ENCODE results near the gene VWDE.
"Not testable (repeated sequence)": the region's sequence is repeated elsewhere in the genome, so short reads cannot be mapped to it uniquely, and the experiment has no call there.

The VWDE gene

DNA sequence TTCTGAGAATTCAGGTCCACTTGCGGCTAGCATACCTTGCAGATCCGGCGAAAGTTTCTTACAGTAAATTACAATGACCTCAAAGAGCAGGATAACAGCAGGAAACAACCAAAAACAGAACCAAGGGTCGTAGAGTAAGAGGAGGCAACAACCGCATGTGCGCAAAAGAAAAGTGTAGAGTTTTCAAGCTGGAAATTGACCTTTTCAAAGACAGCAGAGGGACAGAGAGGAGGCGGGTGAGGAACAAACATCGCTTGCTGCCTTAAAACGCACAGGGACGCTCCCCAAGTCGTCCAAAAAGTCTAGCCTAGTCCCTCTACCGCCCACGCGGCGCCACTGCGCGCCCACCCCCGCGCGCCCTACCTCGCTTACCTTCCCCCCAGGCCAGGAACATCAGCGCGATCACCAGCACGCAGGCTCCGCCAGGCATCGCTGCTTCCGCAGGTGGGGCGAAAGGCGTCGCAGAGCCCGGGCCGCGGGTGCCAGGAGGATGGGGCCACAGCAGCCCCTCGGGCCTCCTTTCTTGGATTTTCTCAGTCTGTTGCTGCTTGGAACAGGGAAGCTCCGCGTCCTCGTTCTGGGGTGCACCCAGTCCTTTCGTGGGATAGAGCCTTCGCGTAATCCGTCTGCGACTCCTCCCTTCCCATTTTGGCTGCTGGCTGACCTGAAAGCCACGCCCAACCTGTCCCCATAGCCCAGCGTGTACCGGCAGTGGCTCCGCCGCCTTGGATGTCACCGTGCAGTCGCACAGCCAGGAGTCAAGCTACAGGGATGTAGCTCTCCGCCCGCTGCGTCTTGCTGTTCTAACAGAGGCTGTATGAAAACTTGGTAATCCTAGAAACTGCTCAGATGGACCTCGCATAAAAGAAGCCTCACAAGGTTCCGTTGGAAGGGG is at the start of gene VWDE:
Gene VWDE, minus strand, starts transcription at position 579 of the 895 bp plus-strand sequence. Its CDS starts 149 bp downstream, at position 430.
- peak; percentile 91 for DNase-seq

DNA sequence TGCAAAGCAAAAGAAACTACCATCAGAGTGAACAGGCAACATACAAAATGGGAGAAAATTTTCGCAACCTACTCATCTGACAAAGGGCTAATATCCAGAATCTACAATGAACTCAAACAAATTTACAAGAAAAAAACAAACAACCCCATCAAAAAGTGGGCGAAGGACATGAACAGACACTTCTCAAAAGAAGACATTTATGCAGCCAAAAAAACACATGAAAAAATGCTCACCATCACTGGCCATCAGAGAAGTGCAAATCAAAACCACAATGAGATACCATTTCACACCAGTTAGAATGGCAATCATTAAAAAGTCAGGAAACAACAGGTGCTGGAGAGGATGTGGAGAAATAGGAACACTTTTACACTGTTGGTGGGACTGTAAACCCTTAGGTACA is 49.5 kb upstream of the VWDE start:
- DNase-seq: not testable (repeated sequence)

DNA sequence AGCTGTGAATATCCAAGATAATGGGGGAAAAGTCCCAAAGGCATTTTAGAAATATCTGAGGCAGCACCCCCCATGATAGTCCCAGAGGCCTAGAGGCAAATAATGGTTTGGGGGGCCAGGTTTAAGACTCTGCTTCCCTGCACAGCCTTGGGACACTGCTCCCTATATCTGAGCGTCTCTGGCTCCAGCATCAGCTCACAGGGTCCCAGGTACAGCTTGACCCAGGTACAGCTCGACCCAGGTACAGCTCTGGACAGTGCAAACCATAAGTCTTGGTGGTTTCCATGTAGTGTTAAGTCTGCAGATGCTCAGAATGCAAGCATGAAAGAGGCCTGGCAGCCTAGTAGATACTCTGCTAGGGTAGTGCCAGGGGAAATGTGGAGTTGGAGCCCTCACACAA is 47.0 kb upstream of the VWDE start:
- DNase-seq: no peak

DNA sequence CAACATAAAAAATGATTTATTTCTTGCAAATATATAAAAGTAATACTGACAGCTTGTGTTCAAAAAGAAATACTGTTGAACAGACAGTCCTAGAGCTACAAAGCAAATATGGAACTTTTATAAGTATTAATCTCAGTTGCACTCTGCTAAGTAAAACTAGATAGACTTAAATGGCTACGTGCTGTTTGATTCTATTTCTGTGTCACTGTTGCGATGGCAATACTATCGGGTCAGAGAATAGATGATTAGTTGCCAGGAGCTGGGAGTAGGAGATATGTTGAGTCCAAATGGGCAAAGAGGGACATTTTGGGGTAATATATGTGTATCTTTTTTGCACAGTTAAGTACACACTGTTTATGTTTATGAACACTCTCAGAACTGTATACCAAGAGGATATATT is 41.1 kb upstream of the VWDE start:
- no peak for DNase-seq

DNA sequence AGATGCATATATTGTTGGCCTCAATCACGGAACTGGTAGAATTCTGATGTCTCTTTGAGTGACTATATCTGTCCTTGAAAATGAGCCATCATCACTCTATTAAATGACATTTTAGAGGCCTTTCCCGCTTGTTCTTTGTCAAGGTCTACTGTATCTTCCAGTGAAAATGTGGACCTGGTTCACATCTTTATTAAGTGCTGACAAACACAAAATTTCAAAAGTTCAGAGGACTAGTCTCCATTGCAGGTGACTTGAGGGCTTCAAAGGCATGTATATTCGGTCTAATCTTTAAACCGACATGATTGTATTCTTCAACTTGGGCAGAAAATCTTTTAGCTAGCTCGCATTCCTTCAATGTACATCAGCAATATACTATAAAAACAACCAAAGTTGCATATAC is 36.6 kb upstream of the VWDE start:
- no peak for DNase-seq

DNA sequence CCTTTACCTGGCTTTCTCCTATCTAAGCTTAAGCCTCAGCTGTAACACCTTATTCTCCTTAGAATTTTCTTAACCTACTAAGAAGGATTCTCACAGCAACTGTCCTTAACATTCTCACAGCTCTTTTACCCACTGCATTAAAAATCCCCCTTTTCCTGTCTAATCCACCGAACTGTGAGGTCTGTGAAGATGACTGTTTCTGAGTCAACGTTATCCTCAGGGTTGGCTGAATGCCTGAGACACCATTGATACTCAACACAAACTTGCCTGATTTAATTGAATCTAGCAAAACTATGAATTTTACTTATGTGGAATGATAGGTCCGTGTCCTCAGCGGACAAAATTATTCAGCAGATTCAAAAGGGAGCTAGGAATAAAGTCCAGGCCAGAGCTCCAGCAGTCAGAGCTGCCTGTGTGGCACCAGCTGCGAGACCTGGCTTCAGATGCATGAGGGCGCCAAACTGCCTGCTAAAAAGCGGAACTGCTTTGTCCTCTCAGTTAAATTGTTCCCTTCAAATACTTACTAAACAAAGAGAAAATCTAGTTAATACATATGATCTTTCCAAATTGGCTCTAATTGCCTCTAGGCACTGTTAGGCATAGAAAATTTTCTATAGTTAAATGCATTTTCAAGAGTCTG is 33.4 kb upstream of the VWDE start:
- peak; percentile 60 for DNase-seq

DNA sequence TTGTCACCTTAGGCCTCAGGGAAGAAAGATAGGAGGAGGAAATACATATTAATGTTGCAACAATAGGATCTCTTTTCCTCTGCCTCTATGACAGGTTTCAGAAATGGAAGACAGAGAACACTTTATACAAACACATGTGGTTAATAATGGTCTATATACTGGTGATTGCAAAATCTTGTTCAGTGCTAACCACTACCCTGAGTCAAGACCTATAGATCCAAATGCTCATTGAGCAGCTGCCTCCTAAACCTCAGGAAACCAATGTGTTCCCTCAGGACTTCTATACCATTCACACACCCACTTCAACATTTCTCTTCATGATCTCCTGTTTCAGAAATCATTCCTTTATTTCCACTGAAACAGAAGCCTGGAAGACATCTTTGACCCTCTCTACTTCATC is 32.5 kb upstream of the VWDE start:
- no peak for DNase-seq

DNA sequence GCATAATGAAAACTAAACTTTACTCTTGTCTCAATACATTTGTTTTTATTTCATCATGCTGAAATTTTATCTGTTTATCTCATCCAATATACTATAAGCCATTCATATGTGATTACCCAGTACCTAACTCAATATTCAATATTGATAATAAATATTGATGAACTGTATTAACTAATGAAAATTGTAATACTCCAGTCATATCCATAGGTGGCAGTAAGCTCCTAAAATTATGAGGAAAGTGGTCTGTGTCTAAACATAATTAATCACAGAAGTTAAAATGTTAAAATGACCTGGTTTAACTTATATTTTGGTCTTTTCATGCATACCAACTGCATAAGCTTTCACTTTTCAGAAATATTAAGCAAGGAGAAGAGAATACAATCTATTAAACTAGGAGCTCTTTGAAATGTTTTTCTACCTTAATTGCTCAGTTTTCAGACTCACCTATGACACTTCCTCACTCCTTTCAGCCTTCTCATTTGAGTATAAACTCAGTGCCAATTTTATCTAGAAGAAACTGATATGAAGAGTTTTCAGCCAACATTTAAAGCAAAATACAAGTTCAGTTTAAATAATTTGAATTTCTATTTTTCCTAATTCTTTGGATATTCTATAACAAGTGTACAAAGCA is 30.5 kb upstream of the VWDE start:
- no peak for DNase-seq

DNA sequence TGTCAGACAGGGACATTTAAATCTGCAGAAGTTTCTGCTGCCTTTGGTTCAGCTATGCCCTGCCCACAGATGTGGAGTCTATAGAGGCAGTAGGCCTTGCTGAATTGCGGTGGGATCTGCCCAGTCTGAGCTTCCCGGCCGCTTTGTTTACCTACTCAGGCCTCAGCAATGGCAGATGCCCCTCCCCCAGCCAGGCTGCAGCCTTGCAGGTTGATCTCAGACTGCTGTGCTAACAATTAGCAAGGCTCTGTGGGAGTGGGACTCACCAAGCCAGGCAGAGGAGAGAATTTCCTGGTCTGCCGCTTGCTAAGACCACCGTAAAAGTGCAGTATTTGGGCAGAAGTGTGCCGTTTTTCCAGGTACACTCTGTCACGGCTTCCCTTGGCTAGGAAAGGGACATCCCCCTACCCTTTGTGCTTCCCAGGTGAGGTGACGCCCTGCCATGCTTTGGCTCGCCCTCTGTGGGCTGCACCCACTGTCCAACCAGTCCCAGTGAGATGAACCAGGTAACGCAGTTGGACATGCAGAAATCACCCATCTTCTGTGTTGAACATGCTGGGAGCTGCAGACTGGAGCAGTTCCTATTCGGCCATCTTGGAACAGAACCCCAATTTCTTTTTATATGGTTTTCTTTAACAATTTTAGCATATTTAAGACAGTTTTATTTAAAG is 28.4 kb upstream of the VWDE start:
- DNase-seq: no peak

DNA sequence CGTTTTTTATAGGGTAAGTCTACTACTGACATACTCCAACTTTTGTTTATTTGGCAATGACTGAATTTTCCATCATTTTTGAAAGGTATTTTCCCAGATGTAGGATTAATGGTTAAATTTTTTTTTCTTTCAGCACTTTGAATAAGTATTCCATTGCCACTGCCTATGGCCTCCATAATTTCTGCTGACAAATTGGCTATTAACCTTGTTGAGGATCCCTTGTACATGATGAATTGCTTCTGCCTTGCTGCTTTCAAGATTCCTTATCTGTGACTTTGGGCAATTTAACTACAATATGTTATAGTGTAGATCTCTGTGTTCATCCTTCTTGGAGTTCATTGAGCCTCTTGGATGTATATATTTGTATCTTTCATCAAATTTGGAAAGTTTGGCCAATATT is 21.6 kb upstream of the VWDE start:
- no peak for DNase-seq

DNA sequence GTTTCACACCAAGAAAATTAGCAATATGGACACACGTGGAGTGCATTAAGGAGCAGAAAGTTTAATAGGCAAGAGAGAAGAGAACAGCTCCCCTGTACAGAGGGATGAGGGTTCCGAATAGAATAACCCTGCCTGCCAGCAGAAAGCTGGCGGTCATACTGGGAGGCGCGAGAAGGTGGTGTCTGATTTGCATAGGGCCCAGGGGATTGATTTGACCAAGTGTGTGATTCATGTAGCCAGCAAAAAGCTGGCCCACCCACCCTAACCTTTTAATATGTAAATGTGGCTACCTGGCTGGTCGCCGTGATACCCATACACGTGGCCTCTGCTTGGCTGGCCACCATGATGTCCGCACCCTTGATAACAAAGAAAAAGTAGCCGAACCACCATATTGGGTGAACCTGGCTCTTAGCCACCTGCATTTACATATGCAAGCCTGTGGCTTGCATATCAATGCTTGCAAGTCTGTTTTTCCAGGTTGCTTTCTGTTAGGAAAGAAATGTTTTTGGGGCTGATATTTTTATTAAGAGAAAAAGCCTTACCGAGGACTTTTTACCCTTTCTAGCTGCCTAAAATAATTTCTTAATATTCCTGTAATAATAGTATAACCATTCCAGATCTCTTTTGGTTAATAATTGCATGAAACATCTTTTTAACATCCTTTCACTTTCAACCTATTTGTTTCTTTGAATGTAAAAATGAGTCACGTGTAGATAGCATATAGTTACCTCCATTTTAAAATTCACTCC is 20.5 kb upstream of the VWDE start:
- no peak for DNase-seq

DNA sequence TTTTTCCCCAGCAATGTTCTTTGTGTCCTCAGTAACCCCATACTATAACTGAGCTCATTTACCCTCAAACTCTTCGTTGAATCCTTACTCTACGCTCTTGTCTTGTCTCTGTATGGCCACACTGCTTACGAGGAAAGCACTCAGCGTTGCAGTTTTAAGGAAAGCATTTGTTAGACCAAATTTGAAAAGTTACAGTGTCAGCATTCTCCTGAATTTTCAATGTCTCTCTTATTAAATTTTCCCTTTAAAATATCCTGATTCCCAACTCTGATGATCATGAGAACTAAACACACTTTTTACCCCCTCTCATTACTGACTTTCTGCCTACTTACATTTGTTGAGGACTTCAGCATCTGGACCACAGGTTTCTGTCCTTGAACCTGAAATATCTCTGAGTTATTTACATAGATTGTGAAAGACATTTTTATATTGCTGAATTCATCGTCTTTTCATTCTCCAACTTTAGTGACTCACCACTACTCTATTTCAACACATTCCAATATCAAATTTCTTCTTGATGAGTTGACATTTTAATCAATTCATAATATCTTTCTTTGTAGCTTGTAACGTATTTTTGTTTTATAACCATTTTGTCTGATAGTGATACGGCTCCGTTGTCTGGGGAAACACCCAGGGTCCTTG is 19.8 kb upstream of the VWDE start:
- DNase-seq: no peak

DNA sequence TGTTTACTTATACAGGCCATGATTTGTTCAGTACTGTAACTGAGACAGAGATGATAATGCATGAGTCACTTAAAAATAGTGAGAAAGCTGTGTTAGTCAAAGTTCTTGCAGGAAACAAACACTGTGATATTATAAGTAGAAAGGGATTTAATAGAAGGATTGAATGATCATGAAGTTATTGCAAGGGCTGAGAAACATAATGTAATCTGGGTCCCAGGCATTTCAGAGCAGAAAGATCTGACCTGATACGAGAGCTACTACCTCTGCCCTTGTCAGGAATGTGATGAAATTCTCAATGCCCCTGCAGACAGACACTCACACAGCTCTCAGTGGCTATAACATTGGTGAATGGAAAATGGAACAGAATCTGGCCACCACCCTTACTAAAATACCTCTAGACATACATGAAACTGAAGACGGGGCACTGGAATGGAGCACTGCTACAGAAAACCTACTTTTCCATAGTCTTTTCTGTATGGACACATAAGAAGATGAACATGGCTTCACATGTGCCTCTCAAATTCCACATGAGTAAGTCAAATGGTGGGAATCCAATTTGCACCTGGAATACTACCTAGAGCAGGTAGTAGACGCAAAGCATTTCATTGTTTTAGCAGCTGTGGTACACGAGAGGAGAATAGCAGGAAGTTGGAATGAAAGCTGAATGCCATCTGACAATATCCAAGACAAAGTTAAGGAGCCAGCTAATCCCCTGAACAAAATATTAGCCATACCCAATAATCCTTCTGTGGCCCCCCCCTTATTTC is 19.1 kb upstream of the VWDE start:
- DNase-seq: no peak

DNA sequence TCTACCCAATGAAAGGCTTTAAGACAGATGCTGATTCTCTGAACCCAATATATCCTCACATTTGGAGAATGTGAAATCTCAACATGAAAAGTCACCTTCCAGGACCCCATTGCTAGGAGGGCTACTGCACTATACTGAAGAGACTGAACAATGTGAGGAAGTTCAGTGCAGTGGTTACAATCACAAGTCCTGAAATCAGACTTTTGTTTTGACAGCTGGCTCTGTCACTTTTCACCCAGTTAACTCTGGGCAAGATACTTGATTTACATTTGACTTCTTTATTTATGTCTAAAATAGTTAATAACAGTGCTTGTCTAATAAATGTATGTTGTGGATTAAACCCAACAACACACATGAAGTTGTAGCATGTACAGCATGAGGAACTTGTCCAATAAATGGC is 14.8 kb upstream of the VWDE start:
- no peak for DNase-seq

DNA sequence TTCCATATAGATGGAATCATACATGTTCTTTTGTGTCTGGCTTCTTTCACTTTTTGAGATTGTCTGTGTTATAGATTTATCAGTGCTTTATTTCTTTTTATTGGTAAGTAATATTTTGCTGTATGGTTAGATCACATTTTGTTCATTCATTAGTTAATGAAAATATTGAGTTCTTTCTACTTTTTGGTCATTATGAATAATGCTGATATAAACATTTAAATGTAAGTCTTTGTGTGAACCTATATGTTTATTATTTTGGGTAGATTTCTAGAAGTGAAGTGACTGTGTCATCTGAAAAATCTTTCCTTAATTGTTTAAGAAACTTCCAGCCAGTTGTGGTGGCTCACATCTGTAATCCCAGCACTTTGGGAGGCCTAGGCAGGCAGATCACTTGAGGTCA is 11.4 kb upstream of the VWDE start:
- no peak for DNase-seq

DNA sequence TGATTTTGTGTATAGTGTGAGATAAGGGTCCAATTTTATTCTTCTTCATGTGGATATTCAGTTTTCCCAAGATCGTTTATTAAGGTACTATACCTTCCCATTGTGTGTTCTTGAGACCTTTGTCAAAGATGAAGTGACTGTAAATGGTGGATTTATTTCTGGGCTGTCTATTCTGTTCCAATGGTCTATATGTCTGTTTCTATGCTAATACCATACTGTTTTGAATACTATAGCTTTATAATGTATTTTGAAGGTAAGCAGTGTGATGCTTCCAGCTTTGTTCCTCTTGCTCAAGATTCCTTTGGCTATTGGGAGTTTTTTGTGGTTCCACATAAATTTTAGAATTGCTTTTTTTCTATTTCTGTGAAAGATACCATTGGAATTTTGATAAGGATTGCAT is 8.7 kb upstream of the VWDE start:
- no peak for DNase-seq

DNA sequence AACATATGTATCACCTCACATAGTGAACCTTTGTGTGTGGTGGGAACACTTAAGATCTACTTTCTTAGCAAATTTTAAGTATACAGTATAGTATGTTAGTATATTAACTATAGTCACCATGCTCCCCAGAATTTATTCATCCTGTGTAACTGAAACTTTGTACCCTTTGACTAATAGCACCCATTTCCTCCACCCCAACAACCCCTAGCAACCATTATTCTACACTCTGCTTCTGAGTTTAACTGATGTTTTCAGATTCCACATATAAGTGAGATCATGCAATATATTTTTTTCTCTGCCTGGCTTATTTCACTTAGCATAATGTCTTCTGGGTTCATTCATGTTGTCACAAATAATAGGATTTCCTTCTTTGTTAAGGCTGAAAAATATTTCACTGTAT is 6.9 kb upstream of the VWDE start:
- no peak for DNase-seq

DNA sequence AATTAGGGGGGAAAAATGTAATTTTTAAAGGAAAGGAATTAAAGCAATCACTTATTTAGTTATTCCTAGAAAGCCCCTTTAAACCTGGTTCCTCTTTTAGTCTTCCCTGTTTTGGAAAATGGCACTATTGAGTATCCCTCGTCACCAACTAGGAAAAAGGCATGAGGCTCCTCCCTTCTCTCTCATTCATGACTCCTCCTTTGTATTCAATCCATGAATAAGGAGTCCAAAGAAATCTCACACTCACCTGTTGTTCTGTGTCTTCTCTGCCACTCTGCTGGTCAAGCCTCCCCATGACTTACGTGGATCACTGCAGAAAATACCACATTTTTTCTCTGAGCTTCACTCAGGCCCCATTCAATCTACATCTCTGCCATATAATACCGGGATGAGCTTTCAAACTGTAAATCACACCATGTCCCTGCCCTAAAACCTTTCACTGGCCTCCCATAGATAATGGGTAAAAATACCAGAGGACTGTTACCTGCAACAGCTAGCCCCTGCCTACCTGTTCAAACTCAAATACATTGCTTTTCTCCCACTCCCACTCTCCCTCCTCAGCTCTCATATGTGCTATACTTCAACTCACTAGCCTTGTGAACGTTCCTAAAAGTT is 5.5 kb upstream of the VWDE start:
- DNase-seq: no peak

DNA sequence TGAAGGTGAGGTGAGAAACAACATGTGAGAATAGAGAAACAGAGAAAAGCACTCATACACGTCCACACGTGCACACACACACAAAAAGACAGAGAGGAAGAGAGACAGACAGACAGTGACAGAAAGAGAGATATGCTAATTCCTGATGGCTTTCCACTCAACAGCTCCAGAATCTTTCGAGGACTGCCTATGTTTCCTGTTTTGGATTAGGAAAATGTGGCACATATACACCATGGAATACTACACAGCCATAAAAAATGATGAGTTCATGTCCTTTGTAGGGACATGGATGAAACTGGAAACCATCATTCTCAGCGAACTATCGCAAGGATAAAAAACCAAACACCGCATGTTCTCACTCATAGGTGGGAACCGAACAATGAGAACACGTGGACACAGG is 4.0 kb upstream of the VWDE start:
- DNase-seq: not testable (repeated sequence)

DNA sequence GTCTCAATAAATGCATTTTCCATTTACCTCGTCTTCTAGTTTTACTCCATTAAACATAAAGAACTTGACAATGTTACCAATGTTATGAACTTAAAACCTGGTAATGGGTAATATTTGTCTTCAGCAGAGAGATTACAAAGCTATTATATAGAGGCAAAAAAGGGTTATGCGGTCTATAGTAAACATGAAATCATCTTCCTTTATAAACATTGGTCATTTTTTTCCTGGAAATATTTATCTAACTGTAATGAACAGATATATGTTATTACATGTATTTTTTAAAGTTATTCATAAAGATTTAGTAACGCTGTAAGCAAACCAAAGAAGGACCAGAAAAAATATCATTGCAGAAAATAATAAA is 1.3 kb downstream of the VWDE start:
- DNase-seq: no peak

All from NCI-H2227 treated with DMSO at 0.1 percent for 48 hours (cell line).